ENCODE measurements around the gene C1orf87.

Gene C1orf87, protein sequence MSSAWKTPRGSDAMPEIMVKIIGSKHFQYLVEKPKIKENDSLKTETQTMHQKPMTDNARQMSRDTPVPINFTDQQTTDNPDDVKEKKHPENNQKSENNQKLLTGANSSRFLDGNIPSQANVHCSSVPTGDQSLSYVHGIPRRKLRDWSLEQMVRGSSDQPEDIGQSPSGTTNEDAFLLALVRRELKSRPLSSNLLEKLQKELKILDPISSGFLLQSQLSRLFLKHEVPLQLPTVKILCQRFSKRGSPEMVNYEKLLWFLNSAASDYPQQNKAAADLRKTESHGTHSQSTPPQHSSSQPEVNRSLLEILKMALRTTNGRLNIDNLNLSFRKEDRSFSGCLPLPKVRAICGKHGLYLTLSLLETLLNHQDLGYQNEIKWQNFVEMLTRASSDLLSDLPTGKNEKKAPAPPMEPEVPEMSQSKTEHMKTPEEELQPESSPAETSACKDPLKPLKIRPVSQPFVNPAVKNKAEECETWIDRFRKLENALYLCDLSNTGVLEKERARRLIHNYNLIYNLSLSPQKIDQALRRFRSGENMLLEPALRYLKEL

DNA sequence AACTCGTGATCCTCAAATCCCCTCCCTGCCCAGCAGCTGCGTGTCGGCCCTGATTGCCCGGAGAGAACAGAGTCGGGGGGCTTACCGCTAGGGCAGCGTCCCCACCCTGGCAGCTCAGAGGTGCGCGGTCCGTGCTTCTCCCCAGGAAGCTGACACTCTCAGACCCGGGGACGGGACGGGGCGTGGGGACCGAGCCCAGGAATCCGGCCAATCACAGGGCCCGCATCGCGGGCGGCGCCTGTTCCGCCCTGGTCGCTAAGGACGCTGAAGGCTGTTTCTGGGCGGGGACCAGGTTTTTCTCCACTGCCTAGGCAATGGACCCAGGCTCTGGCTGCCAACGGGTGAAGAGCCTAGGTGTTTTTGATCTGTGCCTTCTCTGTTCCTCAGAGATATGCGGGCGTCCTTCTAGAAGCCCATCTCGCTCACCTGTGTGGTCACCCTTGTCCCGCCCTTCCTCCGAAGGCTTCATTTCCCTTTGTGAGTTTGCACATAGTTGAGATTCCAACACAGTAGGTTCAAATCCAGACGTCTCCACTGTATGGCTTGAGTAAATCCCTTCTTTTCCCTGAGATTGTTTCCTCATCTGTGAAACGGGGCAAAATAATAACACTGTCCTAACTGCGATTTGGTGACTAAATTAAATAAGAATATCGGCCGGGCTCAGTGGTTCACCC lies at the start of gene C1orf87:
Gene C1orf87 (minus strand): TSS at position 166 of the 674 bp plus-strand sequence. CDS start 1,127 bp downstream, outside the sequence.
- no peak for DNase-seq

DNA sequence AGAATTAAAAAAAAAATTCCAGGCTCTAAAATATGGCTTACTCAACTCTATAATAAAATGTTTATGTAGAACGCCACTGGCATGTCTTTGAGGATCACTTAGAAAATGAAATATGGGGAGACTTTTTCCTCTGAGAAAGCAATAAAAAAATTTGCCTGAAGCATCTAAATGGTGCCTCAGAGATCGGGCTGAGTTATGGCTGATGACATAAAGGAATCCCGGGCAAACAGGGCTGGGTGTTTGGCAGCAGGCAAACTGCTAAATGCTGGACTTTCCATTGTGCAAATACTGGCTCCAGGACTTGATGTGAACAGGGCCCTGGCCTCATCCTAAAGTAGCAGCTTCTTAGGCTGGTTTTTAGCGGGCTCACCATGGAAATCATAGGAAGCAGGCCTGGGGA lies 44.5 kb upstream of the C1orf87 start:
- no peak for DNase-seq

DNA sequence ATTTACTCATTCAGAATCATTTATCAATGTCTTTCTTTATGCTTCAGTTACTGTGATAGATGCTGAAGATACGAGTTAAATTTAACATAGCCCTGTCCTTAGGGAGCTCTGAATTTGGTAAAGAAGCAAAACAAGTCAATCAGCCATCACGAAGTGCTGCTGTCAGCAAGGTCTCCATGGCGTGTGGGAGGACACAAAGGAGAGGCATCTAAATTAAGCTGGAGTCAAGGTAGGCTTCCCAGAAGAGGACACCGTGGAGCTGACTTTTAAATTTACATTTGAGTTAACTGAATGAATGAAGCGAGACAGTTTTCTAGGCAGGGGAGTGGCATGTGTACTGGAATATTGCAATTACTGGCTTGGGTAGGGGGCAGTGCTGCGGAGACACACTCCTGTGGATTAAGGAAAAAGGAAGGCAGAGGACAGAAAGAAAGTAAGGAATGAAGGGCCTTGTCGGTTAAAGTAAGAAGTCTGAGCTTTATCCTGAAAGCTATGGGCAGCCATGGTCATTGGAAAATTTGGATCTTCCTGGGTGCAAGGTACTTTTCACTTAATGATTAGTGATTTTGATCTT lies 41.3 kb upstream of the C1orf87 start:
- DNase-seq: no peak

DNA sequence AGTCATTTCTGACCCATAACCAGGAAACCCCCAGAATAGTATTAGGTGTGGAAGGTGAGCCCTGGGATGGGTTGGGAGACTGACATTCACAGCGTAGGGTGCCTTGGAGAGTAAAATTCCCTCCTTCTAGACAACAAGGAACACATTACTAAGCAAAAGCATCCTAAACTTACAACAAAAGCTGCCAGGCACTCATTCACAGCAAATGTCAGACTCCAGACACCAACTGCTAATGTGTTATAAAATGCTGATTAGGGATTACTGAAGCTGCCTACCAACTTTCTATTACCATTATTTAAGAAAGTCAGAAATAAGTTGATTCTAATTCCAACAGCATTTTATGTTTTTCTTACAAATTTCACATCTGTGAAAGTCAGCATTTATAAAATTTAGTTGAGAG lies 40.0 kb upstream of the C1orf87 start:
- DNase-seq: no peak

DNA sequence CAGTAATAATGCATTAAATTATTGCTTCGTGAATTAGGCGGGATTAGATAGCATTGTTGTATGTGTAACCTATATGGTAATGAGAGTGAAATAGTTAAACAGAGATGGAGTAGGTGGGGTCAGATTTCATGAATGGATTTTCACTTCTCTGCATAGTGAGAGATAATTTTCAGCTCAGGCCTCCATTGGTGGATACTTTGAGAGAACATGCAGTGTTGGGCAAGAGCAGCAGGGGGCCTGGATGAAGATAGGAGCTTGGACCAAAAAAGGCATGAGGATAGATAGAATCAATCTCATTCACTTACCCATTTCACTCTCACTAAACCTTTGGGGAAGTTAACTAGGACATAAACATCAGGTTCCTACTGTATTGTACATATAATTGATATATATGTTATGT lies 39.5 kb upstream of the C1orf87 start:
- no peak for DNase-seq

DNA sequence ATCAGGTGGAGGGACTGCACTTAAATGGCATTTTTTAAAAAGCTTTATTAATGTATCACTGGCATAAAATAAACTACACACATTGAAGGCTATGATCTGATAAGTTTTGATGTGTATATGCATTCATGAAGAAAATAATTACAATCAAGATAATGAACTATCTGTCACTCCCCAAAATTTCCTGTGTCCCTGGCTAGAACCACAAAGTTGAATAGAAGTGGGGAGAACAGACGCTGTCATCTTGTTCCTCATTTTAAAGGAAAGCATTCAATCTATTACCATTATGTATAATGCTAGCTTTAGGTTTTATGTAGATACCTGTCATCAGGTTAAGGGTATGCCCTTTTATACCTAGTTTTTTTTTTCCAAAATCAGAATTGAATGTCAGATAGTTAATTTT lies 38.1 kb upstream of the C1orf87 start:
- DNase-seq: no peak

DNA sequence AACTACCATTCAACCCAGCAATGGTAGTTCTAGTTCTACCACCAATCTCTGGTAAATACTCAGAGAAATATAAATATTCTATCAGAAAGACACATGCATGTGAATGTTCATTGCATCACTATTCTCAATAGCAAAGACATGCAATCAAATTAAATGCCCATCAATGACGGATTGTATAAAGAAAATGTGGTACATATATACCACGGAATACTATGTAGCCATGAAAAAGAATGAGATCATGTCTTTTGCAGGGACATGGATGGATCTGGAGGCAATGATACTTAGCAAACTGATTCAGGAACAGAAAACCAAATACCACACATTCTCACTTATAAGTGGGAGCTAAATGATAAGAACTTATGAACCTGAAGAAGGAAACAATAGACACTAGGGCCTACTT lies 37.5 kb upstream of the C1orf87 start:
- no peak for DNase-seq

DNA sequence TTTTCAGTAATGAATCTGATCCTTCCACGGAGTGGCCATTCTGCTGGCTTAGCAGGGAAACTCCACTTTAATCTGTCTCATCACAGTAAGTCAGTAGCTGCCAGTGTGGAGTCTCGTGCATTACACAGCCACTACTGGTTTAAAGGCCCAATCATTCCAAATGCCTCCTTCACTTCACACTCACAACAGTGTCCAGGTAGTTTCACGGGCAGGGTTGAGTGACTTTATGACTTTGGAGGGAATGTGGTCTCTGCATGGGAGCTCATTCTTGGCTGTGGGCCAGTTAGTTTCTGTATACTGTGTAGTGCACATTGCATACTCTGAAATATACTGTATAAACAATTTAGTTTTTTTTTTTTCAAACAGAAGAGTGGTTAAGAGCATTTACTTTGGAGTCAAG lies 34.6 kb upstream of the C1orf87 start:
- no peak for DNase-seq

DNA sequence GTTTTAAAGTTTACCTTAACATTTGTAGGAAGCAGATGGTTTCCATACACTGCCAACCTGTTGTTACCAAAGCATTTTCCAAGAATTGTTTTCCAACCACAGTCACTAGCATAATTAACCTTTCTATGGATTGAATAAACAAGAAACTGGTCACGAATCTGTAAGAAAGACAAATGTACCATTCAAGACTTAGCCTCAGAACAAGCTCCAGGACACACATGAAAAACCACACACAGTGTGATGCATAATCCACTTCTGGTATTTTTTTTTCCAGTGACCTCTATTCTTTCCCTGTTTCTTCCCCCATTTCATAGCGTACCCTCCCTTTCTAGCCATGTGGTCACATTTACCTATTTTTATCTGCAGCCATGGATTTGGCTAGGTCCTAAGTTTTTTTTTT lies 29.6 kb upstream of the C1orf87 start:
- DNase-seq: no peak

DNA sequence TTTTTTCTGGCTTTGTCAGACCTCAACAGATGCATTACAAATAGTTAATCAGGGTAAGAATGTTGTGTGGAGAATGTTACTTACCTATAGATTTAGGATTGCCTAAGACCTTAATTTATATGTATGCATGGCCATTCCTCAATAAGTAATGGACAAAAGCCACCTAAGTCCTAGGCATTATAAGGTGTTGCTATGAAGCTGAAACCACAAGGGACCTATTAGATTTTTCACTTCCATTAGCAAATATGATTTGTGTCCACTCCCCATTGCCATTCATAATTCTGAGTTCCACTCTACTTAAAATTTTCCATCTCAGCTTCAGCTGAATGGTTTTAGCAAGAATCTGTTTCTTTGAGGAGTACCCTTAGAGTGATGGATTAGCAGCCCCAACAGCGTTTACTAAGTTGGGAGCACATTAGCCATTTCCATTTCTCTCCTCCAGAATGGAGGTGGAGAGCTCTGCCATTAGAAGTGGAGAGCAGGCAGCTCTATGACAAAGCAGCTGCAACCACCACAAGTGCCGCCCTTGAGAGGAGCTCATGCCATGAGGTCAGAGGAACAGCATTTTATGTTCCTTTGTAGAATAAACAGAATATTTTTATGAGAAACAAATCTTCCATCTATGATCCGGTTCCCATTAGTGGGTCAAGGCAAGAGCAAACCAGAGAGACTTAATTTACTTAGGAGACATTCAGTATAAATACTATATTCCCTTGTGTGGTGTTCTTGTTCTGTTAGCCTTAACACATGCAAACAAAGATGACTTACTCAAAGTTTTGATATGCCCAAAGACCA lies 28.9 kb upstream of the C1orf87 start:
- DNase-seq: no peak

DNA sequence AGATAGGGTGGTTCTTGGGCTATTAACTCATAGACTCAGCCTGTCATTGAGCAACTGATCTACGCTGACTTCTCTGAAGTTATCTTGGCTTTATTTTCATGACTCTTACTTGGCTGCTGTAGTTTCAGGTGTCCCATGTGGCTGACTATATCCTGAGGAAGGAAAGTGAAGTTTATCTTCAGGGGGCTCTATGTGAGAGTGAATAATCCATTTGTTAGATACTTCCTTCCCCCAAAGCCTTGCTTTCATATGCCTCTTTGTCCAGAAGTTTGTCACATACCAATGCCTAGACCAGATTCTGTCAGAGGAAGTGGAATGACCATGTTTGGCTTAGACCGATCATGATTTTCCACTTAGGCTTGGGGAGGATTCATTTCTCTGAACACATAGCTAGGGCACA lies 27.9 kb upstream of the C1orf87 start:
- no peak for DNase-seq

DNA sequence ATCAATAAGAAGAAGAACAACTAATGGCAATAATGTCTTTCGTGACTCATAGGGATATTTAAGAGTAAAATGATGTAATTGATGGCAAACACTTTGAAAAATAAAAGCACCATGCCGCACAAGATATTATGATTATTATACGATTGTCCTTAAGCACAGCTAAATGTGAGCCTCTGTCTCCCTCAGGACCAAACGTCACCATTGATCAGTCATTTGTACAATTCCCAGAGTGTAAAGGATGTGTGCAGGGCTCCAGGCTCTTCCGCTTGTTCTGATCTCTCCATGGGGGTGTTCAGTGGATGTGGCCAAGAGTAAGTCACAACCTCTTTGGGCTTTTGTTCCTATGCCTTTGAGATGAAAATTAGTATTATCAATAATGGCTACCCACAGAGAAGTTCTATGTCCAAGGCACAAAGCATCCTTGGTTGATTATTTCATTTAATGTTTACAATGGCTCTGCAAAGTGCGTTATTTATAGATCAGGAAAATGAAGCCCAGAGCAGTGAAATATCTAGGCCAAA lies 17.7 kb upstream of the C1orf87 start:
- DNase-seq: no peak

DNA sequence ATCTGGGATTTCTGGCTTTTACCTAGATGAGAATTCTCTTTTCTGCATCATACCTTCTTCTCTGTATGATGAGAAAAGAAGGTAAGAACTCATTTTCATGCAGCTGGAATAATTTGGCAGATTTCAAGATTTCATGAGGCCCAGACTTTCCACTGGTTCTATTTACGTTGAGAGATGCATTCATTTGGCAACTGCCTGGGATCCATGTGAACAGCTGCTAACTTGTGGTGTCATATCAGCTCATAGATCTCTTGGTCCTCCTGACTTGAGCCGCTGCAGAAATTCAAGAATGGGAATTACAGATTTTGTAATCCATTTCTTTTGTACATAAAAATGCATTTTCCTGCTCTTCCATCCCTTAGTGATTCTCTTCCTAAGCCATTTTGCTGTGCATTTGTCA lies 17.1 kb upstream of the C1orf87 start:
- no peak for DNase-seq

DNA sequence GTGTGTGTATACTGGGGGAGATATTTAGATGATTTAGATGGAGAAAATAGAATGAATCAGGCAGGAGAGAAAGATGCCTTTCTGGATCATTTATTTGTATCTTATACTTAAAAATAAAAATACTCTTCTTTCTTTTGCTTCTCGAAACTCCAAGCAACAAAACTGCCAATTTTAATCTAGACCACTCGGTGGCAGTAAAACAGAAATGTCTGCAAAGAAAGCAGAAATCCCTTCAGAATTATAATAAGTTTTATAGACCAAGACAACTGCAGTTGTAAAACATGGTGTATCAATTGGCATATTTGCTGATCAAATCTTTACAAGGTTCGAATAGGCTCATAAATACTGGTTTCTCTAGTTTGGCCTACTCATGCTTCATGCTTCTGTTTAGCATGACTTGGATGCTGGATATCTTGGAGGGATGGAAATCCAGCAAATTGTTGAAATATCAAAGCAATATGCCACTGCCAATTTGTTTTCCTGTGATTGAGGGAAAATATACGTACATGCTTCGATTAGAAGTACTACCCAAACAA lies 15.1 kb upstream of the C1orf87 start:
- no peak for DNase-seq

DNA sequence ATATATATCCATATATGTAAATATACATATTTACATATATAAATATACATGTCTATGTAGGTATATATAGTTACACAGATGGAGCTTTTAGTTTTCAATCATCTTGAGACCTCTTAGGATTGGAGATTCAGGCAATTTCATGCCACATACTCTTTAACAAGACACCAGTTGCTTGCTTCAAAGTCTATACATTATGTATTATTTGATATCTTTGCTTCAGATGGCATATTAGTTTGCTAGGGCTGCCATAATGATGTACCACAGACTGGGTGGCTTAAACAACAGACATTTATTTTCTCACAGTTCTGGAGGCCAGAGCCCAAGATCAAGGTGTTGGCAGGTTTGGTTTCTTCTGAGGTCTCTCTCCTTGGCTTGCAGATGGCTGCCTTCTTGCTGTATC lies 14.1 kb upstream of the C1orf87 start:
- no peak for DNase-seq

DNA sequence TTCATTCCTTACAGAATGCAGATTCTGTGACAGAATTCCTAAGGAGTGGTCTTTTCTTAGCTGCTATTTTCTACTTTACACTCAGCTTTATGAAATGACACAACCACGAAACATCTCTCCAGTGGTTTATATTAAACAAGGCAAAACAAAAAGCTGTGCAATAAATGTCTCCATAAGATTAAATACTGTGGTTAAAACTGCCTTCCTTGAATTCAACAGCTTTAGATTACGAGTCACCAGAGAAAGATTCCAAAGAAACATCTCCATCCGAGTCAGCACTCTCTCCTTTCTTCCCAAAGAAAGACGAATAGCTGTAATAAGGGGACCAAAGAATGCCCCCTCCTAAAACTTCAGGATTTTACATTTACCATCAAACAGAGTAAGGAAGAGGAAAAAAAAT lies 4.6 kb upstream of the C1orf87 start:
- no peak for DNase-seq

DNA sequence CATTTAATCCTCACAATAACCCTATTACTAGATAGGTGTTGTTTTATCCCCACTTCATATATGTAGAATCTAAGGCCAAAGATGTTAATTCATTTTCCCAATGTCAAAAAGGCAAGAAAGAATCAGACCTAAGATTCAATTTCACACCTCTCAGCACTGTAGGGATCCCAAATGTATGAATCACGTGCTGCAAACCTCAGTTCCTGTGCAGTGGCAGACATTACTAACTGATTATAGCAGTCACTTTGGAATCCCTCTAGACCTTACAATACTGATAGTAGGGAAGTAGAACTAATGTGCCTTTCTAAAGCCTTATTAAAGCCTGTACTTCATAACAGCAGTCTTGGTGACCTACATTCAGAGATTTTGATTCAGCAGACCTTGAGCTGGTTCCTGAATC lies 2.3 kb downstream of the C1orf87 start:
- no peak for DNase-seq

DNA sequence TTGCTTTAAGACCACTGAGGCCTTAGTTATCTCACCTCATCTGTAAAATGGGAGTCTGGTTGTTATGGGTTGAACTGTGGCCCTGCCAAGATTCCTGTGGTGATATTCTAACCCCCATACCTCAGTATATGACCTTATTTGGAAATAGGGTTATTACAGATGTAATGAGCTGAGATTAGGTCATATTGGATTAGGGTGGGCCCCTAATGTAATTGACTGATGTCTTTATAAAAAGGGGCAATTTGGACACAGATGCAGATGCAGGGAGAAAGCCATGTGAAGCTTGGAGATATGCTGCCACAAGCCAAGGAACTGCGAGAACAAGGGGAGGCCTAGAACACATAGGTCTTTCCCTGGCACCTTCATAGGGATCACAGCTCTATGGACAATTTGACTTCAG lies 3.9 kb downstream of the C1orf87 start:
- DNase-seq: no peak

DNA sequence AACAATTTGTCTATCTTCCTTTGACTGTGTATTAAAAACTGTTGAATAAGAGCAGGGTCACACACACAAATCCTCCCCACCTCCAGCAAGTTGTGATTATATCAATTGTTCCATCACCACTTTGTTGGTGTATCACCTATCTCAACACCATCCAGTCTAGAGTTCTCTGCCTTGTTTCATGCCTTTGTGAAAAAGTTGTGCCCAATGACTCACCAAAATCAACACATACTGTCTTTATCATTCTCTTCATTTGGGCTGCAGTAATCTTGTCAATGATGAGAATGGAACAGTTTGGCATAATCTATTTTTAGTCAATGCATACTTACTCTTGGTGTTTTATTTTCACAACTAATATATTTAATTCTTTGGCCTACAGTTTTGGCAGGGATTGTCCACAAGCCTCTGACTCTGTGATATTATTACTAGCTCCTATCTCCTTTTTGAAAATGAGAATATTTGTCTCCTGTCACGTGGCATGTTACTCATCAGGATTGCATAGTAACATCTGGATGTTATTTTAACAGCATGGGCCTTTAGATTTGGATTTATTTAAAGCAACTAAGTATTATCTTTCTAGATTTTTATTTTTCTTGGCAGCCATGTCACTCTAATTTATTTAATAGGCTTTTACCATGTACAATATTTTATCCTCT lies 5.1 kb downstream of the C1orf87 start:
- no peak for DNase-seq

DNA sequence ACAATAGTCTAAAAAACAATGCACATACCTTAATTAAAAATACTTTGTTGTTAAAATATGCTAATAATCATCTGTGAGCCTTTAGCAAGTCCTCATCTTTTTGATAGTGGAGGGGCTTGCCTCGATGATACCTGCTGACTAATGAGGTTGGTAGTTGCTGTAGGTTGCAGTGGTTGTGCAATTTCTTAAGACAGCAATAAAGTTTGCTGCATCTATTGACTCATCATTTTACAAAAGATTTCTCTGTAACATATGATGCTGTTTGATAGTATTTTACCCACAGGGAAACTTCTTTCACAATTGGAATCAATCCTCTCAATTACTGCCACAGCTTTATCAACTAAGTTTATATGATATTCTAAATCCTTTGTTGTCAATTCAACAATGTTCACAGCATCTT lies 7.6 kb downstream of the C1orf87 start:
- DNase-seq: no peak

DNA sequence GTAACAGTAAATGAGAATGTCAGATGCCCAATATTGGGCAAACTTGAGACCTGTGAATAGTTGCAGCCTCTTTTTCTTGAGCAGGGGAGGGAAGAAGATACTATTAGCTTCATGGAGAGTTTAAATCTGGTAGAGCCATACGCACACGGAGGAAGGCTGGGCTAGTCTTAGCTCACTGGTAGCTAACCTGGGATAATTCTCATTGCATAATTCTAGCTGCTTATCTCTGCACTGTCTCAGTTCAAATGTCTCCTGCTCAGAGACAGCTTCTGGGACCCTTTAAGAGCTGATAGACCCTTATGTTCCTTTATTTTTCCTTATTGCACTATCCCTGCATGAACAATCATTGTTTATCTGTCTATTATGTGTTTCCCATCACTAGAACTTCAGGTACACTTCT lies 8.4 kb downstream of the C1orf87 start:
- no peak for DNase-seq

DNA sequence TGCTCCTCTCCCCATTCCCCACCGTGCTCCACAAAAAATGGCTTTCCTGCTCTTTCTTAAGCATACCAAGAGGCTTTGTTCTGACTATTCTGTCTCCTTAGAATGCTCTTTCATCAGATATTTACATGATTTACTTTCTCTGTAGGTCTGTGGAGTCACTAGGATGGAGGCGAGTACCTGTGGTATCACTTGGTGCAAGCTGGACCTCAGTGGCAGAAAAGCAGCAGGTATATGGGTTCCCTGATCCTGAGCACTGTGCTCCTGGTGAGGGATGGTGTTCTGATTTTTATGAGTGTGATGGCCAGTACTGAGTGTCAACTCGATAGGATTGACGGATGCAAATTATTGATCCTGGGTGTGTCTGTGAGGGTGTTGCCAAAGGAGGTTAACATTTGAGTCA lies 10.0 kb downstream of the C1orf87 start:
- DNase-seq: no peak
